PC-3 (cell line): ENCODE data around the gene KIF21A.

ENCODE experiments used
- CTCF ChIP-seq: fragments of 300-600 bp; sonication (generic); conservative IDR thresholded peaks from 2 replicates; pipeline ENCODE4 v1.5.1; 2017; ENCODE audit warnings: antibody characterized with exemption, low read depth, mild to moderate bottlenecking, low read length
- EZH2 ChIP-seq: fragments of 300-600 bp; sonication (generic); IDR thresholded peaks from one replicate; pipeline ENCODE4 v1.6.1; 2017; ENCODE audit warnings: antibody characterized with exemption, mild to moderate bottlenecking, low read length; ENCODE audit not compliant: unreplicated experiment

- TF ChIP-seq CTCF (no peak), EZH2 (no peak)
Measured at GRCh38 chr12:39402922-39403321, 40.0 kb downstream of the KIF21A start.
